ENCODE results near the gene CLECL1.

DNA sequence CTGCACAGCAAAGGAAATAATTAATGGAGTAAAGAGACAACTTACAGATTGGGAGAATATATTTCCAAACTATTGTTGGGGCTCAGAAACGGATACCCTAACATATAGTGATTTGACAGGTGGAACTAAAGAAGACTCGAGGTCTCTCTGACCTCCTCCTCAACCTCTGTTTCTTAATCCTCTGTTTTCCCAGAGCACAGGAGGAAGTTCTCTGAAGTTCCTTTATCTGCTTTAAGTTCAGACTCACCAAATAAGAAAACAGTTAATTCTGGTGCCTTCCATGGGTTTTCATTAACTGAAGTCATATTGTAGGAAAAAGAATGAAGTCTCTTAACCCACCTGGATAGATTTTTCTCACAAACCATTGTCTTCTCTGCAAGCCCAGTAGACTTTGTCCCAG lies 34.2 kb downstream of the CLECL1 start:
- TF ChIP-seq ZNF510 (CRISPR knock-in tag; IDR thresholded peaks at IDR 0.05; ENCODE audit: low read depth) (no peak), ARNT (IDR thresholded peaks at IDR 0.05) (no peak), MAFK (conservative IDR thresholded peaks at IDR 0.05 in 1 of 2, IDR thresholded peaks at IDR 0.05 in 1 of 2; ENCODE audit: low read length in 2 of 2) (no peak), FOXM1 (CRISPR knock-in tag; IDR thresholded peaks at IDR 0.05) (no peak), HDAC1 (CRISPR knock-in tag; IDR thresholded peaks at IDR 0.05) (no peak), ZNF740 (CRISPR knock-in tag; IDR thresholded peaks at IDR 0.05) (no peak), NCOA1 (CRISPR knock-in tag; IDR thresholded peaks at IDR 0.05) (no peak), ZNF580 (CRISPR knock-in tag; IDR thresholded peaks at IDR 0.05; ENCODE audit: borderline replicate concordance, low read depth) (no peak), BHLHE40 (IDR thresholded peaks at IDR 0.05; ENCODE audit: low read length) (no peak), KAT2B (IDR thresholded peaks at IDR 0.05; ENCODE audit: borderline replicate concordance, low read depth, low read length) (no peak), ARID2 (CRISPR knock-in tag; IDR thresholded peaks at IDR 0.05; ENCODE audit: borderline replicate concordance) (no peak), IRF2 (CRISPR knock-in tag; IDR thresholded peaks at IDR 0.05) (no peak)
- TF ChIP-seq, protein P1, sequence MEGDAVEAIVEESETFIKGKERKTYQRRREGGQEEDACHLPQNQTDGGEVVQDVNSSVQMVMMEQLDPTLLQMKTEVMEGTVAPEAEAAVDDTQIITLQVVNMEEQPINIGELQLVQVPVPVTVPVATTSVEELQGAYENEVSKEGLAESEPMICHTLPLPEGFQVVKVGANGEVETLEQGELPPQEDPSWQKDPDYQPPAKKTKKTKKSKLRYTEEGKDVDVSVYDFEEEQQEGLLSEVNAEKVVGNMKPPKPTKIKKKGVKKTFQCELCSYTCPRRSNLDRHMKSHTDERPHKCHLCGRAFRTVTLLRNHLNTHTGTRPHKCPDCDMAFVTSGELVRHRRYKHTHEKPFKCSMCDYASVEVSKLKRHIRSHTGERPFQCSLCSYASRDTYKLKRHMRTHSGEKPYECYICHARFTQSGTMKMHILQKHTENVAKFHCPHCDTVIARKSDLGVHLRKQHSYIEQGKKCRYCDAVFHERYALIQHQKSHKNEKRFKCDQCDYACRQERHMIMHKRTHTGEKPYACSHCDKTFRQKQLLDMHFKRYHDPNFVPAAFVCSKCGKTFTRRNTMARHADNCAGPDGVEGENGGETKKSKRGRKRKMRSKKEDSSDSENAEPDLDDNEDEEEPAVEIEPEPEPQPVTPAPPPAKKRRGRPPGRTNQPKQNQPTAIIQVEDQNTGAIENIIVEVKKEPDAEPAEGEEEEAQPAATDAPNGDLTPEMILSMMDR (CRISPR knock-in tag; IDR thresholded peaks at IDR 0.05) = no peak

Data from HepG2 (cell line).